Stimulated activated CD8-positive, alpha-beta memory T cell treated with anti-CD3 and anti-CD28 coated beads, Interleukin-7, amount 100 ng/mL, for 4 hours (primary cell): ENCODE data around the gene ZC3H12C.

Experiments
- DNase-seq, 2 donors: peaks; one replicate each; pipeline ENCODE4 v3.0.0-alpha.2; 2020; ENCODE audit warnings: low read depth in 2 of 2

The ZC3H12C gene

GRCh38 chr11:110077346-110077745 is 15.8 kb upstream of the ZC3H12C start:
- no peak for DNase-seq

GRCh38 chr11:110077831-110078325 is 15.3 kb upstream of the ZC3H12C start:
- no peak for DNase-seq

GRCh38 chr11:110078923-110079544 is 14.2 kb upstream of the ZC3H12C start:
- DNase-seq = no peak

- no peak for DNase-seq
Measured at GRCh38 chr11:110079726-110080125, 13.5 kb upstream of the ZC3H12C start.

GRCh38 chr11:110081462-110082376 is 11.5 kb upstream of the ZC3H12C start:
- no peak for DNase-seq

- DNase-seq = no peak
Measured at GRCh38 chr11:110082899-110083298, 10.3 kb upstream of the ZC3H12C start.

GRCh38 chr11:110085255-110085838 is 7.8 kb upstream of the ZC3H12C start:
- DNase-seq = no peak

- no peak for DNase-seq
Measured at GRCh38 chr11:110086892-110087309, 6.3 kb upstream of the ZC3H12C start.

- DNase-seq = no peak
Measured at GRCh38 chr11:110087812-110088534, 5.2 kb upstream of the ZC3H12C start.

GRCh38 chr11:110088535-110089344 is 4.5 kb upstream of the ZC3H12C start:
- DNase-seq = no peak

GRCh38 chr11:110089617-110090282 is 3.4 kb upstream of the ZC3H12C start:
- DNase-seq = no peak

- DNase-seq = no peak
Measured at GRCh38 chr11:110090466-110091026, 2.6 kb upstream of the ZC3H12C start.

GRCh38 chr11:110092111-110092514 is 1.1 kb upstream of the ZC3H12C start:
- no peak for DNase-seq

GRCh38 chr11:110093407-110094297 is 460 bp downstream of the ZC3H12C start:
- DNase-seq = no peak

GRCh38 chr11:110094298-110095285 is 1.4 kb downstream of the ZC3H12C start:
- no peak for DNase-seq

- no peak for DNase-seq
Measured at GRCh38 chr11:110095554-110095953, 2.4 kb downstream of the ZC3H12C start.

- DNase-seq = no peak
Measured at GRCh38 chr11:110096496-110096895, 3.3 kb downstream of the ZC3H12C start.
